ENCODE results near the gene TBC1D24. TPM values are rescaled to one million over a fixed set of nuclear protein-coding genes. Genes with fewer than 3 reads are reported as not detected.

TBC1D24 gene
- total and polyA plus RNA-seq, 9 of the 15 experiments (the other 6 are each of a cell fraction or from before 2014, with no cell fraction given), result 1.7 to 22.6 (median 7.2) TPM

GRCh38 chr16:2469399-2470233, 5.3 kb upstream of the TBC1D24 start:
- in situ Hi-C loops (cut with MboI) (no loop called here), intact Hi-C loops (cut with micrococcal nuclease) (loop anchor here (5.0 kb wide), 1 partner anchor 33 kb away; no protein-coding TSS in a partner anchor)
- H3K27me3 ChIP-seq (ENCODE audit: control insufficient read depth in 2 of 2, insufficient read depth in 2 of 2, low read length in 2 of 2), result no peaks in the 10 kb centered on the region
- H3K27ac ChIP-seq (ENCODE audit: extremely low read depth, low read depth, low read length), result no peak overlapping the region
- H3K9me1 ChIP-seq (ENCODE audit: control insufficient read depth, insufficient read depth, low read length), result no peaks in the 10 kb centered on the region
- ATAC-seq (no peak), FAIRE-seq (peak; percentile 54), DNase-seq (ENCODE audit: extremely low read depth in 1 of 4, low spot score in 3 of 4) (no peak)
- 23% methylated on average over 12 of the region's 16 CpGs for WGBS (ENCODE audit: insufficient coverage, low coverage, missing lambda C conversion rate)
- BruUV-seq (replicated peaks), result no TSS peak
- H3K4me1 ChIP-seq (replicated peaks in 1 of 2; ENCODE audit: control insufficient read depth in 2 of 2, insufficient read depth in 2 of 2, low read length in 2 of 2), result peaks cover 7 to 85% of the 10 kb centered on the region in 2 experiments; a peak in 4 of 5 replicates
- H3K36me3 ChIP-seq (ENCODE audit: control insufficient read depth, insufficient read depth, low read length), result no peaks in the 10 kb centered on the region
- ChIA-PET POLR2A (interaction anchor here (0.7 to 2.3 kb wide), 11 partner anchors 9 to 317 kb away, joined by 3 to 10 read pairs (median 3); partner anchors contain the start of genes AMDHD2, PGP and TEDC2), CTCF (ENCODE audit: low intra/inter-chr PET ratio) (no interaction called here)
- peaks cover 8% of the 10 kb centered on the region; the same call in 2 of the 3 replicates for H3K79me2 ChIP-seq (ENCODE audit: control insufficient read depth, insufficient read depth, low read length)
- no peaks in the 10 kb centered on the region for H3K9me3 ChIP-seq (replicated peaks; ENCODE audit: control insufficient read depth, insufficient read depth, low read depth, low read length)
- H3K4me2 ChIP-seq (ENCODE audit: insufficient read depth, low read length), result no peak overlapping the region
- peak overlapping the region in 1 of 2 experiments; percentile 86; a peak in 2 of 4 replicates for H3K9ac ChIP-seq (ENCODE audit: insufficient read depth in 1 of 2, low read depth in 2 of 2, low read length in 2 of 2)
- no peak overlapping the region for H2AFZ ChIP-seq (ENCODE audit: low read depth, low read length)
- 0 out of 2 replicates have a peak, but pooled peaks cover 4% of the 10 kb centered on the region for H4K20me1 ChIP-seq (replicated peaks; ENCODE audit: control insufficient read depth, insufficient read depth, low read length)
- TF ChIP-seq HDAC6 (IDR thresholded peaks at IDR 0.05; ENCODE audit: low read depth, low read length) (no peak), ZNF764 (CRISPR knock-in tag; IDR thresholded peaks at IDR 0.05; ENCODE audit: low read depth) (no peak), ZFX (CRISPR knock-in tag; IDR thresholded peaks at IDR 0.05) (peak; percentile 6; the same call in 1 of the 2 replicates), ZNF121 (CRISPR knock-in tag; conservative IDR thresholded peaks at IDR 0.05) (no peak), ZNF740 (CRISPR knock-in tag; IDR thresholded peaks at IDR 0.05) (0 out of 2 replicates have a peak, but pooled peaks have one; percentile 6), ZNF740 (tag; IDR thresholded peaks at IDR 0.05) (no peak), ZNF589 (CRISPR knock-in tag; IDR thresholded peaks at IDR 0.05; ENCODE audit: low read depth) (no peak)
- no peak overlapping the region for H3K4me3 ChIP-seq
